Hippocampal formation (tissue), 2 donors: ENCODE data around the gene ERBB4.
"Not testable (repeated sequence)": the region's sequence is repeated elsewhere in the genome, so short reads cannot be mapped to it uniquely, and the experiment has no call there.

Experiments
- DNase-seq, 2 donors: peaks; one replicate each; lab custom pipeline; 2025; lab: John Stamatoyannopoulos, UW

Gene ERBB4

GRCh38 chr2:212073360-212073759 is 465.2 kb downstream of the ERBB4 start:
- no peak for DNase-seq

DNA sequence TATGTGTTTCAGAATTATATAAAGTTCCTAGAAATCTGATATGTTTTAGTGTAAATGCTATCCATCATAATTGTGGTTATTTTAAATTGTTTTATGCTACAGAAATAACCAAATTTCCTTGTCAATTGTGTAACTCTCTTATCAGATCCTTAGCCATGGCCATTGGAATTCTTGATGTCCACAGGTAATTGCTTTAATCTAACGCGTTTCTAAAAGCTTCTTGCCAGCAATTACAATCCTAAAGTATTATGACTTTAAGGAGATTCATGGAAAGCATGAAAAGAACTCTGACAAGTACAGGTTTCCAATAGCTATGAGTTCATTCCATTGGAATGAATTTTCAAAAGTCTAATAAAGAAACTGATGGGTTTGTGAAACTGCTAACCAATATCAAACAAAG is 472.1 kb downstream of the ERBB4 start:
- DNase-seq: no peak

- no peak for DNase-seq
These were observed 474.3 kb downstream of the ERBB4 start for GRCh38 chr2:212064318-212064717.

DNA sequence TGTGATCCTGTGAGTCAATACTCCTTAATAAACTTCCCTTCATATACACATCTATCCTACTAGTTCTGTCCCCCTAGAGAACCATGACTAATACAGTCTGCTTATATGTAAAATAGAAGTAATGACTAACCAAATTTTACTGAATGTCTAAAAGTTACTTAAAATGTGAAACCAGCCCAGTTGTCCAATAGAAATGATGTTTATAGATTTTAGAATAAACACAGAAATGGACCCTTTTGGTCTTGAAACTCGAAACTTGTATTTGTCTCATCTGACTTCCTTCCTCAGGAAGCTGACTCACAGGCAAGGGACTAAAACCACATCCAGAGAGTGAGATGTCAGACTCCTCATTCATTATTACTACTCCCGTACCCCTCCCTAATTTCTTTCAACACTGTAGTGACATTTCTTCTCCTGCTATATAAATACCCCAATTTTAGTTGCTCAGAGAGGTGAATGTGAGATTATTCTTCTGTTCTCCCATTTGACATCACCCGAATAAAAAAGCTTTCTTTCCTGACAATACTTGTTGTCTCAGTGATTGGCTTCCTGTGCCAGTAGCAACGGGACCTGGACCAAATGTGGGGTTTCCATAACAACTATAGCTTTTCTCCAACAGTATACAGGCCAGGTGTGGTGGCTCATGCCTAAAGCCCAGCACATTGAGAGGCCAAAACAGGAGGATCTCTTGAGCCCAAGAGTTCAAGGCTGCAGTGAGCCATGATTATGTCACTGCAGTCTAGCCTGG is 486.0 kb downstream of the ERBB4 start:
- no peak for DNase-seq

- DNase-seq: no peak
These were observed 487.7 kb downstream of the ERBB4 start for GRCh38 chr2:212050871-212051270.

GRCh38 chr2:212042562-212042961 is 496.0 kb downstream of the ERBB4 start:
- DNase-seq: no peak

- no peak for DNase-seq
These were observed 501.5 kb downstream of the ERBB4 start for GRCh38 chr2:212037062-212037461.

DNA sequence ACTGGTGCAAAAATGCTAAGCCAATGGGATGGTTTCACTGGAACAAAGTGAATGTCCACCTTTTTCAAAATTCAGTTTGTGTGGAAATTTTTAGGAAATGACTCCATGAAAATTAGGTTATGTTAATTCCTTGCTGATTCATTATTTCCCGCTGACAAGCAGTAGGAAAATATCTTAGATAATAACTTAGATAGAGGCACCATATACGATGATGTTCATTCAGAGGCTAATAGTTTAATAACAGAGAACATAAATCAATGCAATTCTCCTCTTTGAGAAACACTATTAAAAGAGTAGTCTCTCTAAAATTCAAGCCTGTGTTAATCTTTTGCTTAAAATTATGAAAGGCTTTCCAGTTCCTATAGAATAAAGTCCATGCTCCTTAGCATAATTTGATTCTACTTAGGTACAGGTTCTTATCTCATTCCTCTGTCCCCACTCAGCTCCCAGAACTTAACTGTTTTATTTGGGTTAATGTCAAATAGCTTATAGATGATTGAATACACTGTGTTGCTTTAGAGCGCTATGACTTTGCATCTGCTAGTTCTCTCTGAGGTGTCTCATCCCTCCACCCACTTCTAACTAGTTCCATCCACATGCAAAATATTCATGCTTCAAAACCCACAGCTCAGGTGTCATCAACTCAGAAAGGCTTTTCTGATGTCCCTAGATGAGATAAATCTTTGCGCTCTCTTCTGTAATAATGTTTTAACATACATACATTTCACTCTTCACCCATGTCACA is 503.6 kb downstream of the ERBB4 start:
- DNase-seq: no peak

DNA sequence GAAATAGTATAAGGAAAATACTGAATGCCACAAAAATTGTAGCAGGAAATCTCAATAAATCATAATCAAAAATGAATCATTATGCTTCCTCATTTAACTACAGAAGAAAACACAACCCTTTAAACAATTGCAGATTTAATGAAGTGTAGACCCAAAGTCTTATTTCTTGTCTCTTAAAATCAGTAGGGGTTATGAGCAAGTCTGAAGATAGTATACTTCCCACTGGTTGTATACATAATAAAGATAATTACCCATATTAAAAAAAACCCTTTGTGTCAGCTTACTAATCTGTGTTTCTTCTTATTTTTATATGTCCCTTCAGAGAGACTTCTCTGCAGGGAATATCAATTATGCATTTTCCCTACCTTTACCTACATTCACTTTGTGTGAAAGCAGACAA is 504.7 kb downstream of the ERBB4 start:
- no peak for DNase-seq

DNA sequence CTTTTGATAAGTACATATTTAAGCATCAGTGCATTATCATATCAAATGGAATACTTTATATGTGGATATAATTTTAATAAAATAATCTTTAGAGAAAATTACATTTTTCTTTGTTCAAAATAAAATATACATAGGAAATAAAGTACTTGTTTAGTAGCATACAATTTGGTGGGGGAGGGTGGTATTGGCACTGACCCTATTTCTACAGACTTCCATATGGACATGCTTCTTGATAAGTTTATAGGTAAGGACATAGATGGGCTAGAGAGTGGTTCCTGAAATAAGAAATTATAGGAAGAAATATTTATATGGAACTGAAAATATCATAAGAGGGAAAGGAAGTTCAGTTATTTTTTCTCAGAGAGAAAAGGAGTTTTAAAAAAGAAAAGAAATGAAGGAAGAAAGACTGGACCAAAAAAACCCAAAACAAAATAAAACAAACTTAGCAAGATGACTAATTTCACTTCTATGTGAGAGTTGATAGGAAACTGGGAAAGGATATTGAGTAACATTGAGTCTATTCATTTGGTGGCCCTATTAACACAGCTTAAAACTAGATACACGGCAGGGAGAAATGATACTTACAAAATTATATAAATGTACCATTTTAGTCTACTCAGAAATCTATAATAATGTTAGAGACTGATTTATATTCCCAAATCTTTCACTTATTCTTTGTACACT is 505.9 kb downstream of the ERBB4 start:
- no peak for DNase-seq

DNA sequence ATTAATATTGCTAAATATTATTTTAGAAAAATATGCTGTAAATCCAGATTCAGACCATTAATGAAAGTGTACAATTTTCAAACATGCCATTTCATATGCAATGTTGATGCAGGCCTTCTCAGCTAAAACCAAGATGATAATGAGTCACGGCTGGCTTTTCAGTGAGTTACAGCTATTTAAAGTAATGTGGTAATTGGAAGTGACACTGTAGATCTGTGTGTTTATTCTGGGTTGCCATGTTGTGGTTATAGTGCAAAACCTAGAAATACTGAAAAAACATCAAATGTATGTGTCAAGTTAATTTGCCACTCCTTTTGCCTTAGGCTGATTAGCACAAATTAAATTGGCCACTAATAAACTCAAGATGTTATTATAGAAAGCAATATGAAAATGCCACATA is 506.6 kb downstream of the ERBB4 start:
- DNase-seq: no peak

GRCh38 chr2:212030709-212031108 is 507.9 kb downstream of the ERBB4 start:
- no peak for DNase-seq

GRCh38 chr2:212028798-212029394 is 509.7 kb downstream of the ERBB4 start:
- no peak for DNase-seq

GRCh38 chr2:212027681-212028628 is 510.6 kb downstream of the ERBB4 start:
- DNase-seq: no peak

DNA sequence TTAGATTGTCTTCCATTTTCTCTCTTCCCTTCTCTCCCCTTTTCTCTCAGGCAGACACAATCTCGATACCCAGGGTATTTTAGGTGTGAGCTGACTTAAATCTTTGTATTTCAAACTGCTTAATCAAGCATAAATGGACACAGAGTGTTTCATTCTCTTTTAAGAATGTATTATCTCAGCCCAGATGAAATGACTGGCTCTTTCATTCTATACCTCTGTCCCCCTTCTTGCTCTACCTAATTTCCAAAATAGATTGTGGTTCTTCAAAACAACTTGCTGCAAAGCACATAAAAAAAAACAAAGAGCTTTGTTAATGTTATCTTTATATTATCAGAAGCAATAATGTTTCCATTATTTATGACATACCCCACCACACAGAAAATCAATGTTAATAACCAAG is 514.6 kb downstream of the ERBB4 start:
- no peak for DNase-seq

- DNase-seq: no peak
These were observed 515.6 kb downstream of the ERBB4 start for GRCh38 chr2:212022966-212023365.

- no peak for DNase-seq
These were observed 516.7 kb downstream of the ERBB4 start for GRCh38 chr2:212021947-212022346.

DNA sequence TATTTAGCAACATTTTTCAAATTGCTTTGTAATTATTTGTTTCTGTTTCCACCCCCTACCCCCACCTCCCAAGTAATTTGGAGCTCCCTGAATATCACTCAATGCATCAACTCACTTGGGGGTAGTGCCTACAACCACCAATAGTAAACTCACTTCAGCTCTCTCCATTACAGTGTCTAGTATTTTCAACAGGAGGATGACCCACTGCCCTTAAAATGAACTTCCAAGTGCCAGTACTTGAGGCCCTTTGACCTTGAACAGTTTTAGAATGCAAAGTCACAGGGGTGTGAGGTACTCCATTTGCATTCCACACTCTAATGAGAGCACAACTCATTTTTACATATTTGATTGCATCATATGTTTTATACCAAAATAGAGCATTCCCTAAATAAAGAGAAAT is 523.0 kb downstream of the ERBB4 start:
- no peak for DNase-seq

- no peak for DNase-seq
These were observed 525.0 kb downstream of the ERBB4 start for GRCh38 chr2:212013626-212014025.

- DNase-seq: not testable (repeated sequence)
These were observed 528.3 kb downstream of the ERBB4 start for GRCh38 chr2:212010305-212010704.

DNA sequence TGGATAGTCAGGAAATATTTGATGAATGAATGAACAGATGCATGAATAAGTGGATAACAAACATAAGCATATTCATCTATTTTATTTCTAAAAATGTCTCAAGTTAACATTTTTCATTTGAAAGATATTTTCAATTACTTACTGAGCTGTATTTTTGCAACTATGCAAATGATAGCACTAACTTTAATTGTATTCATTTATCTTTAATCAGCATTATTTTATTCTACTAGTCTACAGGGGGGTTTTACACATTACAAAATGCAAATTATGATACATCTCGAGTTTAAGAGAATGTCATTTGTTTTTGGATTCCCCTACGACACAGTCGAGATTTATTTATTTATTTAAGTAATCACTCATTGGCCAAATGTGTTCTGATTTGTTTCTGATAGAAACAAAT is 530.6 kb downstream of the ERBB4 start:
- DNase-seq: no peak
